Fibroblast of lung (primary cell): ENCODE results near the gene DNAJB6. TPM values are rescaled to one million over a fixed set of nuclear protein-coding genes. Genes with fewer than 3 reads are reported as not detected.

Source experiments
- DNase-seq, 2 donors: peaks; one replicate each; pipeline versions ENCODE4 v3.0.0 to v3.0.0-alpha.2; 2010; ENCODE audit warnings: low read depth in 2 of 2
- H2AFZ ChIP-seq: 2 replicates; pipeline ENCODE4 v1.5.1; 2012; ENCODE audit warnings: low read length, control low read depth, inconsistent platforms
- H3K27ac ChIP-seq: 2 replicates; pipeline ENCODE4 v1.5.1; 2011; ENCODE audit warnings: low read length, control low read depth; ENCODE audit not compliant: insufficient read depth
- H3K27me3 ChIP-seq: 2 replicates; pipeline ENCODE4 v1.5.1; 2011; ENCODE audit warnings: mild to moderate bottlenecking, low read length; ENCODE audit not compliant: control insufficient read depth, insufficient read depth
- H3K36me3 ChIP-seq: 2 replicates; pipeline ENCODE4 v1.5.1; 2011; ENCODE audit warnings: low read length; ENCODE audit not compliant: control insufficient read depth, insufficient read depth
- H3K4me1 ChIP-seq: 2 replicates; pipeline ENCODE4 v1.5.1; 2011; ENCODE audit warnings: low read length; ENCODE audit not compliant: control insufficient read depth, insufficient read depth; ENCODE audit errors: extremely low read depth
- H3K4me2 ChIP-seq: 2 replicates; pipeline ENCODE4 v1.5.1; 2011; ENCODE audit warnings: low read length, control low read depth; ENCODE audit not compliant: insufficient read depth; ENCODE audit errors: extremely low read depth
- H3K4me3 ChIP-seq, 4 experiments: fragments of 200-600 bp in 1 of 4; sonication (generic) in 1 of 4; replicated peaks in 1 of 4; 2 replicates each; pipeline ENCODE4 v1.5.1; 2011 to 2016; ENCODE audit warnings: low read length in 4 of 4, low read depth in 3 of 4, mild to moderate bottlenecking in 3 of 4, control low read depth in 2 of 4, inconsistent platforms in 1 of 4, mixed read lengths in 1 of 4; ENCODE audit not compliant: insufficient read depth in 1 of 4; ENCODE audit errors: control extremely low read depth in 1 of 4
- H3K79me2 ChIP-seq: 2 replicates; pipeline ENCODE4 v1.5.1; 2012; ENCODE audit warnings: mild to moderate bottlenecking, low read length, inconsistent platforms; ENCODE audit not compliant: control insufficient read depth, insufficient read depth
- H3K9ac ChIP-seq: 2 replicates; pipeline ENCODE4 v1.5.1; 2011; ENCODE audit warnings: mild to moderate bottlenecking, low read length, control low read depth; ENCODE audit not compliant: insufficient read depth
- H3K9me3 ChIP-seq: 2 replicates; pipeline ENCODE4 v1.5.1; 2012; ENCODE audit warnings: low read depth, low read length; ENCODE audit not compliant: control insufficient read depth, insufficient read depth
- H4K20me1 ChIP-seq: 2 replicates; pipeline ENCODE4 v1.5.1; 2011; ENCODE audit warnings: low read length; ENCODE audit not compliant: control insufficient read depth, insufficient read depth; ENCODE audit errors: extremely low read depth
- EZH2 ChIP-seq: IDR thresholded peaks from 2 replicates; pipeline ENCODE4 v1.5.1; 2012; ENCODE audit warnings: low read length, control low read depth, mild to moderate bottlenecking; ENCODE audit errors: missing control alignments
- polyA plus RNA-seq, 2 donors: library from polyadenylated mRNA; depleted of rRNA in 1 of 2; stranded (reverse) in 1 of 2; unstranded in 1 of 2; fragments of >200 nt; gene quantifications; 2 replicates each; pipeline ENCODE4 v1.2.1, GENCODE V29; 2011 to 2012; ENCODE audit warnings: missing spikeins in 1 of 2
- total RNA-seq: library from RNA; depleted of rRNA; stranded (reverse); fragments of >200 nt; gene quantifications from 2 replicates; pipeline ENCODE4 v1.2.1, GENCODE V29; 2014
- TF ChIP-seq, protein P1 (sequence below), 2 donors: IDR thresholded peaks in 1 of 2; conservative IDR thresholded peaks in 1 of 2; 1 replicate in 1 of 2; 2 replicates in 1 of 2; pipeline ENCODE4 v1.5.1; 2011 to 2012; ENCODE audit warnings: low read length in 2 of 2, control low read depth in 1 of 2, inconsistent platforms in 1 of 2, low read depth in 1 of 2, mild to moderate bottlenecking in 1 of 2

The DNAJB6 gene
- total and polyA plus RNA-seq, 2 donors (not counting 1 experiment from before 2014, with no cell fraction given): 86.2 to 117 TPM

DNA sequence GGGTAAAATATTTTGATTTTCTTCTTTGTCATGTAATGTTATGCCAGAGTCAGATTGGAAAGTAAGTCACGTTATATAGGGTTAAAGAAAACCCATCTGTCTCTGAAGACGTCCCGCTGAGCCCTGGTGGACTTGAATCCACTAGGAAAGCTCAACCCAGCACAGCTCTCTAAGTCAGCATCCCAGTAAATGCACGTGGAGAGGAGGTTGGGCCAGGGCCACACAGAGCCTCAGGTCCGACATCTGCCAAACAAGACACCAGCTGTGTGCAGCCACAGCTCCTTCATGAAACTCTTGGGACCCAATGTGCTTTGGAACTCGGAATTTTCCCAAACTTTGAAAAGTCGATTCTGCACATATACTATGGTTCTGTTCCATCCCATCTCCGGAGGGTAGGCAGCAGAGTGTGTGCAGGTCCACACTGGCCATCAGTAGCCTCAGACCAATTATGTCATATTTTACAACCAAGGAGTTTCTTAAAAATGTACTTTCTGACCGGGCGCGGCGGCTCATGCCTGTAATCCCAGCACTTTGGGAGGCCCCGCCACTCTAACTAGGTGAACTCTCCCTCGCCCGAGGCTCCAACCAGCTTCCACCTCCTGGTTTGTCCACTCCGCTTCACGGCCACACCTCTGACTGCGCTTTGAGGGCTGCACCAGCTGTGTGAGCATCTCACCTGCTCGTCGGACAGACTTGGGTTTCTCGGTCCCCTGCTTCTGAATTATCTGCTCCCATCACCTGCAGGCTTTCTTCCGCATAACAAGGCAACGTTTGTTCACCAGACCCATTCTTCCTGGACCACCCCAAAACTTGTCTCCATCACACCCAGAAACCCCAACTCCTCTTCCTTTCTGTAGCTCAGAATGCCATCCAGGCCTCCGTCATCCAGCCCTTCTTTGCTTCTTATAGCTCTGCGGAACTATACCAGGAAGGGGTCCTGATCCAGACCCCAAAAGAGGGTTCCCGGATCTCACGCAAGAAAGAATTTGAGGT, 29.7 kb upstream of the DNAJB6 start:
- Histone ChIP-seq H3K27me3 (no peaks in the 10 kb centered on the region), H3K4me1 (peaks cover 18% of the 10 kb centered on the region)

DNA sequence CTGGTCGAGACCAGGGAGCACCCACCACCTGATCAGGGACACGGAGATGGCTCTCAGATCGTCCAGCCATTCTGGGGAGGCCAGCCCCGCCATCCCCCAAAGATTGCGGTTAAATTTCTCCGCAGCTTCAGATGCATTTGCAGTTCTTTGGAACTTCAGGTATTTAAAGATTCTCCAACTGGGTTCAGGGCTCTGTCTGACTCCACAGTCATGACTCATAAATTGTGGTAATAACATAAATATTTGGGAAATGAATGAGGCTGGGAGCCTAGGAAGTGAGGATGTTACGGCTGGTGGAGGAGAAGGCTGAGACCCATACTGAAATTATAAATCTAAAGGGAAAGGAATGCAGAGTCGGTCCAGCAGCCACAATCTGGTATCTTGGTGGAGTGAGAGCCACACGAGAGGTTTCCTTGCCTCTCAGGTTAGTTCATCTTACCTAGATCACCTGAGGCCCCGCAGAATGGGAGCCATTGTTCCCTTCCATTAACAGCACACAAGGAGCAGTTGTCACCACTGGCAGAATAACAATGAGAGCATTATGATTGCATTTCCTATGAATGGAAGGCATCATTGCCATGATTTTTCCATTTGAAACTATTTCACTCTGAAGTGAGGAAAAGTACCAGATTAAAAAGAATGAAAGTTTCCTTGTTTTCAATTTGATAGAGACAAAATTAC, 26.7 kb upstream of the DNAJB6 start:
- Histone ChIP-seq H3K9me3 (no peaks in the 10 kb centered on the region), H3K9ac (no peak overlapping the region), H3K27me3 (no peaks in the 10 kb centered on the region), H3K36me3 (no peaks in the 10 kb centered on the region), H4K20me1 (no peaks in the 10 kb centered on the region), H3K4me1 (peaks cover 18% of the 10 kb centered on the region), H3K4me3 (no peak overlapping the region), H3K79me2 (no peaks in the 10 kb centered on the region), H2AFZ (no peak overlapping the region), H3K27ac (peak overlapping the region; percentile 84), H3K4me2 (peak overlapping the region; percentile 46)
- TF ChIP-seq, protein P1, sequence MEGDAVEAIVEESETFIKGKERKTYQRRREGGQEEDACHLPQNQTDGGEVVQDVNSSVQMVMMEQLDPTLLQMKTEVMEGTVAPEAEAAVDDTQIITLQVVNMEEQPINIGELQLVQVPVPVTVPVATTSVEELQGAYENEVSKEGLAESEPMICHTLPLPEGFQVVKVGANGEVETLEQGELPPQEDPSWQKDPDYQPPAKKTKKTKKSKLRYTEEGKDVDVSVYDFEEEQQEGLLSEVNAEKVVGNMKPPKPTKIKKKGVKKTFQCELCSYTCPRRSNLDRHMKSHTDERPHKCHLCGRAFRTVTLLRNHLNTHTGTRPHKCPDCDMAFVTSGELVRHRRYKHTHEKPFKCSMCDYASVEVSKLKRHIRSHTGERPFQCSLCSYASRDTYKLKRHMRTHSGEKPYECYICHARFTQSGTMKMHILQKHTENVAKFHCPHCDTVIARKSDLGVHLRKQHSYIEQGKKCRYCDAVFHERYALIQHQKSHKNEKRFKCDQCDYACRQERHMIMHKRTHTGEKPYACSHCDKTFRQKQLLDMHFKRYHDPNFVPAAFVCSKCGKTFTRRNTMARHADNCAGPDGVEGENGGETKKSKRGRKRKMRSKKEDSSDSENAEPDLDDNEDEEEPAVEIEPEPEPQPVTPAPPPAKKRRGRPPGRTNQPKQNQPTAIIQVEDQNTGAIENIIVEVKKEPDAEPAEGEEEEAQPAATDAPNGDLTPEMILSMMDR (conservative IDR thresholded peaks at IDR 0.05 in 1 of 2, IDR thresholded peaks at IDR 0.05 in 1 of 2; ENCODE audit: low read depth in 1 of 2, low read length in 2 of 2): no peak
- no peak for TF ChIP-seq EZH2
- DNase-seq: peak; percentile 85 to 98

More for the DNA sequence above, 29.7 kb upstream of the DNAJB6 start:
- no peak overlapping the region for H3K4me3 ChIP-seq
- DNase-seq: no peak
- no peaks in the 10 kb centered on the region for H4K20me1 ChIP-seq
- H3K79me2 ChIP-seq: no peaks in the 10 kb centered on the region
- H3K27ac ChIP-seq: no peak overlapping the region
- no peaks in the 10 kb centered on the region for H3K9me3 ChIP-seq
- H3K4me2 ChIP-seq: no peak overlapping the region
- H3K36me3 ChIP-seq: no peaks in the 10 kb centered on the region
- H2AFZ ChIP-seq: no peak overlapping the region
- no peak overlapping the region for H3K9ac ChIP-seq
- TF ChIP-seq, protein P1 (conservative IDR thresholded peaks at IDR 0.05 in 1 of 2, IDR thresholded peaks at IDR 0.05 in 1 of 2; ENCODE audit: low read depth in 1 of 2, low read length in 2 of 2): no peak
- no peak for TF ChIP-seq EZH2

DNA sequence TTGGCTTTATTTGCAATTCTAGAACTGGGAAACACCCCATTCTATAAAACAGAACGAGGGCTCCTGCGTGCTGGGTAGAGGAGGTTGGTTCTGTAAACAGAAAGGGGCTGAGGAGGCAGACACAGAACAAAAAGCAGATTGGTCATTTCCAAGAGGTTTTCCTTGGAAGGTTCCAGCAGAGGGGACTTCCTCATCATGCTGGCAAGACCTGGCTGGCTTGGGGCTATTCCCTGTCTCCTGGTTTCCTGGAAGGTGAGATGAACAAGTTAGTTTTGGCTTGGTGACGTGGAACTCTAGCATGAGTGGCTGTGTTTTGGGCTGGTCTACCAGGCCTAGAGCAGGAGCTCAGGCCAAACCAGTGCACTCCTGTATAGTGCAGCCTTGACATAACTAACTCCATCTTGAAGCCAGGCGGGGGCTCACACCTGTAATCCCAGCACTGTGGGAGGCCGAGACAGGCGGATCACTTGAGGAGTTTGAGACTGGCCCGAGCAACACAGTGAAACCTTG, 26.1 kb upstream of the DNAJB6 start:
- TF ChIP-seq EZH2: no peak
- TF ChIP-seq, protein P1 (conservative IDR thresholded peaks at IDR 0.05 in 1 of 2, IDR thresholded peaks at IDR 0.05 in 1 of 2; ENCODE audit: low read depth in 1 of 2, low read length in 2 of 2): no peak
- Histone ChIP-seq H3K79me2 (no peaks in the 10 kb centered on the region), H3K4me2 (peak overlapping the region; percentile 11), H2AFZ (no peak overlapping the region), H3K4me1 (peaks cover 18% of the 10 kb centered on the region), H3K9ac (no peak overlapping the region), H3K36me3 (no peaks in the 10 kb centered on the region), H3K27me3 (no peaks in the 10 kb centered on the region), H3K27ac (peak overlapping the region; percentile 71), H4K20me1 (no peaks in the 10 kb centered on the region), H3K9me3 (no peaks in the 10 kb centered on the region), H3K4me3 (no peak overlapping the region)
- peak in 1 of 2 donors; percentile 50 for DNase-seq
